Measurements from ENCODE around the gene HPCAL1. TPM values are rescaled to one million over a fixed set of nuclear protein-coding genes. Genes with fewer than 3 reads are reported as not detected.

Gene HPCAL1
- total and polyA plus RNA-seq, 10 of the 15 experiments (the other 5 are each of a cell fraction or from before 2014, with no cell fraction given), result 0.40 to 12.8 (median 7.9) TPM

- TF ChIP-seq SMAD1 (IDR thresholded peaks at IDR 0.05; ENCODE audit: low read depth, partially characterized antibody) (no peak), YY1 (IDR thresholded peaks at IDR 0.05; ENCODE audit: low read depth, low read length) (peak; percentile 49; the same call in 1 of the 2 replicates), MTA3 (IDR thresholded peaks at IDR 0.05; ENCODE audit: borderline replicate concordance, low read length) (no peak), STAT1 (conservative IDR thresholded peaks at IDR 0.05) (peak; percentile 92; the same call in 1 of the 2 replicates), RELB (IDR thresholded peaks at IDR 0.05; ENCODE audit: low read depth) (no peak), CBFB (IDR thresholded peaks at IDR 0.05; ENCODE audit: low read depth) (0 out of 2 replicates have a peak, but pooled peaks have one; percentile 53), YBX1 (IDR thresholded peaks at IDR 0.05) (no peak), ZSCAN29 (IDR thresholded peaks at IDR 0.05) (0 out of 2 replicates have a peak, but pooled peaks have one; percentile 28), TARDBP (IDR thresholded peaks at IDR 0.05; ENCODE audit: borderline replicate concordance) (no peak), EED (IDR thresholded peaks at IDR 0.05; ENCODE audit: low read depth) (no peak), RAD51 (IDR thresholded peaks at IDR 0.05) (no peak), REST (IDR thresholded peaks at IDR 0.05; ENCODE audit: low read depth, low read length) (no peak), SUZ12 (IDR thresholded peaks at IDR 0.05; ENCODE audit: unreplicated experiment) (no peak), ZNF687 (IDR thresholded peaks at IDR 0.05) (peak; percentile 98), NFYA (IDR thresholded peaks at IDR 0.05; ENCODE audit: borderline replicate concordance, low read depth, low read length) (no peak), CEBPB (IDR thresholded peaks at IDR 0.05; ENCODE audit: borderline replicate concordance in 1 of 2, low read depth in 2 of 2, low read length in 2 of 2) (no peak), GATAD2B (conservative IDR thresholded peaks at IDR 0.05; ENCODE audit: low read depth) (peak; percentile 98), KAT2A (conservative IDR thresholded peaks at IDR 0.05; ENCODE audit: control insufficient read depth, low read depth, low read length) (no peak), SMAD5 (IDR thresholded peaks at IDR 0.05; ENCODE audit: low read depth) (peak; percentile 59), HSF1 (IDR thresholded peaks at IDR 0.05; ENCODE audit: low read depth, low read length) (no peak), TBL1XR1 (IDR thresholded peaks at IDR 0.05; ENCODE audit: low read depth, low read length) (peak; percentile 7; the same call in 1 of the 2 replicates)
These were observed 145.3 kb downstream of the HPCAL1 start, which contains the start of gene ODC1 (continued) for GRCh38 chr2:10447895-10448575.
